Left lung (tissue), 10 donors: Measurements from ENCODE around the gene ADORA2A. TPM values are rescaled to one million over a fixed set of nuclear protein-coding genes. Genes with fewer than 3 reads are reported as not detected.
A peak's percentile ranks its signal among the peaks of the same experiment; 100 is the strongest.

Experiments used
- ATAC-seq: fragments of 200-7000 bp; cut with Tn5 transposase; one replicate; pipeline ENCODE4 v1.9.1; 2020; ENCODE audit warnings: moderate library complexity
- DNase-seq, 4 donors: peaks; one replicate each; pipeline ENCODE4 v3.0.0-alpha.2; 2013 to 2020
- H3K27ac ChIP-seq, 2 donors: fragments of 200-600 bp; sonication (generic) in 1 of 2; one replicate each; pipeline versions ENCODE4 v1.5.0 to v1.8.0; 2020 to 2021
- H3K27me3 ChIP-seq, 2 donors: fragments of 200-600 bp; sonication (generic) in 1 of 2; one replicate each; pipeline versions ENCODE4 v1.5.0 to v1.8.0; 2020 to 2021
- H3K36me3 ChIP-seq, 2 donors: fragments of 200-600 bp; sonication (generic) in 1 of 2; one replicate each; pipeline versions ENCODE4 v1.5.0 to v1.8.0; 2020 to 2021
- H3K4me1 ChIP-seq, 2 donors: fragments of 200-600 bp; one replicate each; pipeline ENCODE4 v1.8.0; 2021
- H3K4me3 ChIP-seq, 2 donors: fragments of 200-600 bp; sonication (generic) in 1 of 2; one replicate each; pipeline versions ENCODE4 v1.5.0 to v1.8.0; 2020 to 2021; ENCODE audit warnings: mild to moderate bottlenecking in 1 of 2
- H3K9me3 ChIP-seq, 2 donors: fragments of 200-600 bp; sonication (generic) in 1 of 2; one replicate each; pipeline versions ENCODE4 v1.5.0 to v1.8.0; 2020 to 2021
- intact Hi-C, 2 donors: fragments of 100-400 bp; cut with DNase I; formaldehyde crosslinking; loops; one replicate each; pipeline versions ENCODE4 v1.11.2 to v1.14.2; 2022
- polyA plus RNA-seq, 6 donors: library from polyadenylated mRNA; unstranded; fragments of 120-200 nt; gene quantifications; one replicate each; pipeline ENCODE4 v1.2.1, GENCODE V29; 2013; ENCODE audit not compliant: insufficient read length in 6 of 6
- total RNA-seq, 2 donors: library from RNA; stranded (reverse); fragmentation: NEBNext Ultra II Directional; extraction: Animal tissue kit (Norgen Biotek cat#: 25700); gene quantifications; one replicate each; pipeline ENCODE4 v1.2.1, GENCODE V29; 2021
- TF ChIP-seq, protein P1 (sequence below), 2 donors: fragments of 200-600 bp; sonication (generic) in 1 of 2; IDR thresholded peaks; one replicate each; pipeline versions ENCODE4 v1.5.0 to v1.8.0; 2021; ENCODE audit warnings: antibody characterized with exemption in 2 of 2
- donor health status: DM: no; HTN: yes; CAD: no.
- donor health status: DM: no; HTN: no; CAD: no.

Gene ADORA2A
- total and polyA plus RNA-seq, 8 donors = 11.5 to 31.9 (median 25.9) TPM

DNA sequence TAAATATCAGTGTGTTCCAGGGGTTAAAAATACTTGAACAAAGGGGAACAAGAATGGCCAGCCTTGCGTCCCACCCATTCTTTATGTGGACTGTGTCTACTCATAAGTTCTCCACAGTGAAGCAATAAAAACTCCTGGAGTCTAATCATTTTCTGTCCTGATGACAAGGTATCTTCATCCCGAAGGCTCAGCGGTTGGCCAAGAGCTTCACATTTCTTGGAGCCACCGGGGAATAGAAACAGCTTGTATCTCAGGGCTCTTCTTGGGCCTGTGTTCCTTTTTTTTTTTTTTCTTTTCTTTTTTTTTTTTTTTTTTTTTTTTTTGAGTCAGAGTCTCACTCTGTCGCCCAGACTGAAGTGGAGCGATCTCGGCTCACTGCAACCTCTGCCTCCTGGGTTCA, 36.8 kb upstream of the ADORA2A start:
- ATAC-seq (peak; percentile 19), DNase-seq (no peak)
- no peaks in the 10 kb centered on the region for H3K27me3 ChIP-seq
- no peaks in the 10 kb centered on the region for H3K9me3 ChIP-seq
- H3K4me3 ChIP-seq = no peak overlapping the region
- TF ChIP-seq, protein P1, sequence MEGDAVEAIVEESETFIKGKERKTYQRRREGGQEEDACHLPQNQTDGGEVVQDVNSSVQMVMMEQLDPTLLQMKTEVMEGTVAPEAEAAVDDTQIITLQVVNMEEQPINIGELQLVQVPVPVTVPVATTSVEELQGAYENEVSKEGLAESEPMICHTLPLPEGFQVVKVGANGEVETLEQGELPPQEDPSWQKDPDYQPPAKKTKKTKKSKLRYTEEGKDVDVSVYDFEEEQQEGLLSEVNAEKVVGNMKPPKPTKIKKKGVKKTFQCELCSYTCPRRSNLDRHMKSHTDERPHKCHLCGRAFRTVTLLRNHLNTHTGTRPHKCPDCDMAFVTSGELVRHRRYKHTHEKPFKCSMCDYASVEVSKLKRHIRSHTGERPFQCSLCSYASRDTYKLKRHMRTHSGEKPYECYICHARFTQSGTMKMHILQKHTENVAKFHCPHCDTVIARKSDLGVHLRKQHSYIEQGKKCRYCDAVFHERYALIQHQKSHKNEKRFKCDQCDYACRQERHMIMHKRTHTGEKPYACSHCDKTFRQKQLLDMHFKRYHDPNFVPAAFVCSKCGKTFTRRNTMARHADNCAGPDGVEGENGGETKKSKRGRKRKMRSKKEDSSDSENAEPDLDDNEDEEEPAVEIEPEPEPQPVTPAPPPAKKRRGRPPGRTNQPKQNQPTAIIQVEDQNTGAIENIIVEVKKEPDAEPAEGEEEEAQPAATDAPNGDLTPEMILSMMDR (IDR thresholded peaks at IDR 0.05) = no peak
- H3K27ac ChIP-seq = peak overlapping the region; percentile 48 to 63
- peaks cover 16 to 43% of the 10 kb centered on the region in 2 donors for H3K4me1 ChIP-seq
- H3K36me3 ChIP-seq = peaks cover 0 to 2% of the 10 kb centered on the region in 2 donors
- intact Hi-C loops = no loop called here

DNA sequence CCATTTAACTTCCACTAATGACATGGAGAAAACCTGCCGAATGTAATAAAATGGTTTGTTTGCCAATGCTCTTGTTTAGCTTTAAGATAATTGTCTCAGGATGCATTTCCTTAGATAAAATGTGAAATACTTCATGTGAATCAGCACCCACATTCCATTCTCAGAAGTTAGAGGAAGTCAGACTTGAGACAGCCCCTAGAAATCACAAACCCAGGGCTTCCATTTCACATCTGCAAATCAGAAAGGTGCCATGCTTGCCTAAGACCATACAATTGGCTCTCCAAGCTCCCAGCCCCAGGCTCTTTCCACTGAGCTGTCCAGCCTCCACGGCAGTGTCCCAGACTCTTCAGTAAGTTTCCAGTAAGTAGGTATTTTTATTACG, 35.6 kb upstream of the ADORA2A start:
- H3K4me1 ChIP-seq = peaks cover 16 to 43% of the 10 kb centered on the region in 2 donors

DNA sequence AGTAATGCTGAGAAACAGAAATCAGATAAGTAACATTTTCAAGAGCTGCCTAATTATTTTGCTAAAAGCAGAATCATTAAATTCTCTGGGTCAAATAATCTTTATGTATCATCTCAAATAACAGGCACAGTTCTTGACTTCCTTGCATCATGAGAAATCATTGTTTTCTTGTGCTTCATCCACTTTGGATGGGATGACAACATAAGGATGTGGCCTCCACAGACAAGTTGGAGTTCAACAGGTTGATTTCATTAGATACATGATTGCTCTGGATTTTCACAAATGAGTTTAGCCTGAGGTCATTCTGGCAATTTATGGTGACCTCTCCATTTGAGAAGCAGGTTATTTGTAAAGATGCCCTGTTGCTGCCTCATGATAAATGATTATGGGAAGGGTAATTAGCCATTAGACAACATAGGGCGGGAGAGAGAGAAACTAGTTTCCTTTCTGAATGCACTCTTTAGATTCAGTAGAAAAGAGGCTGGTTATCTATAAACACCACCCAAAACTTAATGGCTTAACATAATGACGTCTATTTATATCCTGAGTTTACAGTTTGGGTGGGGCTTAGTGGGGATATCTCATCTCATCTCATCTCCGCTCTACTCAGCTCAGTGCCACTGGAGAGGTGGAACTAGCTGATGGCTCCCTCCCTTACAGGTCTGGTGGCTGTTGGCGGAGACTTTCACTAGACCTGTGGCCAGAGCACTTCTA, 35.0 kb upstream of the ADORA2A start:
- TF ChIP-seq, protein P1 (IDR thresholded peaks at IDR 0.05) = no peak
- DNase-seq (no peak), ATAC-seq (no peak)
- peak overlapping the region; percentile 48 to 63 for H3K27ac ChIP-seq
- peaks cover 16 to 43% of the 10 kb centered on the region in 2 donors for H3K4me1 ChIP-seq
- H3K36me3 ChIP-seq = peaks cover 0 to 20% of the 10 kb centered on the region in 2 donors
- H3K9me3 ChIP-seq = no peaks in the 10 kb centered on the region
- H3K4me3 ChIP-seq = no peak overlapping the region
- intact Hi-C loops = no loop called here
- H3K27me3 ChIP-seq = no peaks in the 10 kb centered on the region

More for the DNA sequence above, 35.6 kb upstream of the ADORA2A start:
- Histone ChIP-seq H3K9me3 (no peaks in the 10 kb centered on the region), H3K36me3 (peaks cover 0 to 15% of the 10 kb centered on the region in 2 donors), H3K27ac (peak overlapping the region; percentile 48 to 63), H3K27me3 (no peaks in the 10 kb centered on the region), H3K4me3 (no peak overlapping the region)
- DNase-seq (no peak), ATAC-seq (no peak)
- intact Hi-C loops = no loop called here
- TF ChIP-seq, protein P1 (IDR thresholded peaks at IDR 0.05) = no peak

DNA sequence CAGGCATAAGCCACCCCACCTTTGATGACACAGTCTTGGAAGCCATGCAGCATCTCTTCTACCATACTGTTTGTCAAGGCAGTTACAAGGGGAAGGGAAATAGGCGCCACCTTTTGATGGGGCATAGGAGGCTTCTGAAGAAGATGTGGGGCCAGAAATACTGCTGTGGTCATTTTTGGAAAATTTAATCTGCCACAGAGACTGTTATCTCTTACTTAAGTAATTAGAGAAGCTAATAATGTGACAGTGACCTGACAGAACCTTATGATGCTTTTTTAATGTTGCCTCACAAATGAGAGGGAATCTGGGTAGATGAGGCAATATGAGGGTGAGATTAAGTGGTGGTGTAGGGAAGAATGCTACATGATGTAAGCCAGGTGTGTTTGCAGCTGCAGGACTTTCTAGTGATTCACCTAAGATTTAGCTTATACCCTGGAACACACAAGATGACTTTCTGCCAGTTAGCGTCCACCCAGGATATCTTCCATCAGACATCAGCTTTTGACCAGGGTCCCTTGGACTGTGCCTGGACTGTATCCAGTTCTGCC, 34.3 kb upstream of the ADORA2A start:
- TF ChIP-seq, protein P1 (IDR thresholded peaks at IDR 0.05) = no peak
- Histone ChIP-seq H3K27me3 (no peaks in the 10 kb centered on the region), H3K9me3 (no peaks in the 10 kb centered on the region), H3K4me1 (peaks cover 16 to 43% of the 10 kb centered on the region in 2 donors), H3K27ac (no peak overlapping the region), H3K4me3 (no peak overlapping the region), H3K36me3 (peaks cover 0 to 26% of the 10 kb centered on the region in 2 donors)
- DNase-seq (no peak), ATAC-seq (no peak)
- intact Hi-C loops = no loop called here

DNA sequence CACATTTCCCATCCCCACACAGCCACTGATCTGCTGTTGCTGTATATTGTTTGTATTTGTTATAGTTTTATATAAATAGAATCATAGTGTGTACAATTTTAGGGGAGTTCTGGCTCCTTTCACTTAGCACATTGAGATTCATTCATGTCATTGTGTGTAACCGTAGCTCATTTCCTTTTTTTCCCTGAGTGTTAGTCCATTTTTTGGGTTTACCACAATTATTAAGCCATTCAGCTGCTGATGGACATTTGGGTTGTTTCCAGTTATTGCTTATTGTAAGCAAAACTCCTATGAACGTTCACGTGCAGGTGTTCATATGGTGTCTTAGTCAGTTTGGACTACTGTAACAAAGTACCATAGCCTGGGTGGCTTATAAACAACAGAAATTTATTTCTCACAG, 33.6 kb upstream of the ADORA2A start:
- H3K27me3 ChIP-seq = no peaks in the 10 kb centered on the region
- H3K9me3 ChIP-seq = no peaks in the 10 kb centered on the region
- H3K27ac ChIP-seq = no peak overlapping the region
- ATAC-seq (no peak), DNase-seq (no peak)
- TF ChIP-seq, protein P1 (IDR thresholded peaks at IDR 0.05) = no peak
- H3K36me3 ChIP-seq = peaks cover 0 to 32% of the 10 kb centered on the region in 2 donors
- no peak overlapping the region for H3K4me3 ChIP-seq
- peaks cover 16 to 43% of the 10 kb centered on the region in 2 donors for H3K4me1 ChIP-seq
- intact Hi-C loops = no loop called here
